Measurements from ENCODE around the gene IMP3.

- TF ChIP-seq CTCF (IDR thresholded peaks at IDR 0.05), result no peak
- no peak for TF ChIP-seq POLR2A (IDR thresholded peaks at IDR 0.05)
Measured at GRCh38 chr15:75616766-75617165, 23.3 kb downstream of the IMP3 start.
